ENCODE measurements around the gene ANKMY2. TPM values are rescaled to one million over a fixed set of nuclear protein-coding genes. Genes with fewer than 3 reads are reported as not detected.

The ANKMY2 gene
- total RNA-seq, 1 donor from 2014 or later, result 5.5 TPM

- TF ChIP-seq CTCF (IDR thresholded peaks at IDR 0.05; ENCODE audit: insufficient read depth, low read length, severe bottlenecking), result no peak
- H3K27me3 ChIP-seq (ENCODE audit: control insufficient read depth, insufficient read depth, low read length), result no peaks in the 10 kb centered on the region
- no peak for DNase-seq (ENCODE audit: low read depth)
- no peak overlapping the region for H3K4me3 ChIP-seq (ENCODE audit: low read depth, low read length)
- no peak for FAIRE-seq
- no peaks in the 10 kb centered on the region for H3K36me3 ChIP-seq (ENCODE audit: control insufficient read depth, insufficient read depth, low read length)
Observed at GRCh38 chr7:16648551-16648950, 3.0 kb upstream of the ANKMY2 start.

GRCh38 chr7:16647435-16647960 lies 1.9 kb upstream of the ANKMY2 start:
- no peaks in the 10 kb centered on the region for H3K27me3 ChIP-seq (ENCODE audit: control insufficient read depth, insufficient read depth, low read length)
- TF ChIP-seq CTCF (IDR thresholded peaks at IDR 0.05; ENCODE audit: insufficient read depth, low read length, severe bottlenecking), result no peak
- H3K36me3 ChIP-seq (ENCODE audit: control insufficient read depth, insufficient read depth, low read length), result no peaks in the 10 kb centered on the region
- no peak for DNase-seq (ENCODE audit: low read depth)
- FAIRE-seq, result no peak
- H3K4me3 ChIP-seq (ENCODE audit: low read depth, low read length), result peak overlapping the region; percentile 91

GRCh38 chr7:16646472-16647072 lies 1.0 kb upstream of the ANKMY2 start:
- FAIRE-seq (no peak), DNase-seq (ENCODE audit: low read depth) (no peak)
- TF ChIP-seq CTCF (IDR thresholded peaks at IDR 0.05; ENCODE audit: insufficient read depth, low read length, severe bottlenecking), result no peak
- Histone ChIP-seq H3K36me3 (ENCODE audit: control insufficient read depth, insufficient read depth, low read length) (no peaks in the 10 kb centered on the region), H3K27me3 (ENCODE audit: control insufficient read depth, insufficient read depth, low read length) (no peaks in the 10 kb centered on the region), H3K4me3 (ENCODE audit: low read depth, low read length) (peak overlapping the region; percentile 91)

- no peaks in the 10 kb centered on the region for H3K27me3 ChIP-seq (ENCODE audit: control insufficient read depth, insufficient read depth, low read length)
- no peak for FAIRE-seq
- peak overlapping the region; percentile 91 for H3K4me3 ChIP-seq (ENCODE audit: low read depth, low read length)
- TF ChIP-seq CTCF (IDR thresholded peaks at IDR 0.05; ENCODE audit: insufficient read depth, low read length, severe bottlenecking), result no peak
- no peak for DNase-seq (ENCODE audit: low read depth)
- no peaks in the 10 kb centered on the region for H3K36me3 ChIP-seq (ENCODE audit: control insufficient read depth, insufficient read depth, low read length)
Observed at GRCh38 chr7:16644636-16645592, 640 bp downstream of the ANKMY2 start.

- DNase-seq (ENCODE audit: low read depth) (no peak), FAIRE-seq (no peak)
- no peaks in the 10 kb centered on the region for H3K27me3 ChIP-seq (ENCODE audit: control insufficient read depth, insufficient read depth, low read length)
- H3K36me3 ChIP-seq (ENCODE audit: control insufficient read depth, insufficient read depth, low read length), result no peaks in the 10 kb centered on the region
- peak overlapping the region; percentile 91 for H3K4me3 ChIP-seq (ENCODE audit: low read depth, low read length)
- TF ChIP-seq CTCF (IDR thresholded peaks at IDR 0.05; ENCODE audit: insufficient read depth, low read length, severe bottlenecking), result no peak
Observed at GRCh38 chr7:16644157-16644556, 1.4 kb downstream of the ANKMY2 start.
